Osteocyte (in vitro differentiated cells): Measurements from ENCODE around the gene SP7. TPM values are rescaled to one million over a fixed set of nuclear protein-coding genes. Genes with fewer than 3 reads are reported as not detected.
A peak's percentile ranks its signal among the peaks of the same experiment; 100 is the strongest.

Experiments
- DNase-seq: peaks from one replicate; pipeline ENCODE4 v3.0.0; 2021; ENCODE audit warnings: mixed read lengths; ENCODE audit not compliant: unreplicated experiment; ENCODE audit errors: extremely low spot score
- H3K27ac Mint-ChIP-seq: one replicate; pipeline ENCODE4 v1.8.0; 2021; ENCODE audit warnings: mild to moderate bottlenecking, mixed read lengths; ENCODE audit not compliant: unreplicated experiment
- H3K27me3 Mint-ChIP-seq: one replicate; pipeline ENCODE4 v1.8.0; 2021; ENCODE audit warnings: mixed read lengths; ENCODE audit not compliant: unreplicated experiment
- H3K36me3 Mint-ChIP-seq: one replicate; pipeline ENCODE4 v1.8.0; 2021; ENCODE audit warnings: mixed read lengths; ENCODE audit not compliant: unreplicated experiment
- H3K4me1 Mint-ChIP-seq: one replicate; pipeline ENCODE4 v1.8.0; 2021; ENCODE audit warnings: mixed read lengths; ENCODE audit not compliant: unreplicated experiment
- H3K4me3 Mint-ChIP-seq: one replicate; pipeline ENCODE4 v1.8.0; 2021; ENCODE audit warnings: mild to moderate bottlenecking, moderate library complexity, mixed read lengths; ENCODE audit not compliant: unreplicated experiment
- H3K9me3 Mint-ChIP-seq: one replicate; pipeline ENCODE4 v1.8.0; 2021; ENCODE audit warnings: mixed read lengths; ENCODE audit not compliant: unreplicated experiment
- total RNA-seq: library from RNA; stranded (reverse); gene quantifications from 2 replicates; pipeline ENCODE4 v1.2.1, GENCODE V29; 2021
- TF ChIP-seq, protein P1 (sequence below): fragments of 200-600 bp; sonication (generic); IDR thresholded peaks from 2 replicates; pipeline ENCODE4 v1.5.0; 2021; ENCODE audit warnings: antibody characterized with exemption, mild to moderate bottlenecking, moderate library complexity

The SP7 gene
- total RNA-seq, 1 donor from 2014 or later = not detected

DNA sequence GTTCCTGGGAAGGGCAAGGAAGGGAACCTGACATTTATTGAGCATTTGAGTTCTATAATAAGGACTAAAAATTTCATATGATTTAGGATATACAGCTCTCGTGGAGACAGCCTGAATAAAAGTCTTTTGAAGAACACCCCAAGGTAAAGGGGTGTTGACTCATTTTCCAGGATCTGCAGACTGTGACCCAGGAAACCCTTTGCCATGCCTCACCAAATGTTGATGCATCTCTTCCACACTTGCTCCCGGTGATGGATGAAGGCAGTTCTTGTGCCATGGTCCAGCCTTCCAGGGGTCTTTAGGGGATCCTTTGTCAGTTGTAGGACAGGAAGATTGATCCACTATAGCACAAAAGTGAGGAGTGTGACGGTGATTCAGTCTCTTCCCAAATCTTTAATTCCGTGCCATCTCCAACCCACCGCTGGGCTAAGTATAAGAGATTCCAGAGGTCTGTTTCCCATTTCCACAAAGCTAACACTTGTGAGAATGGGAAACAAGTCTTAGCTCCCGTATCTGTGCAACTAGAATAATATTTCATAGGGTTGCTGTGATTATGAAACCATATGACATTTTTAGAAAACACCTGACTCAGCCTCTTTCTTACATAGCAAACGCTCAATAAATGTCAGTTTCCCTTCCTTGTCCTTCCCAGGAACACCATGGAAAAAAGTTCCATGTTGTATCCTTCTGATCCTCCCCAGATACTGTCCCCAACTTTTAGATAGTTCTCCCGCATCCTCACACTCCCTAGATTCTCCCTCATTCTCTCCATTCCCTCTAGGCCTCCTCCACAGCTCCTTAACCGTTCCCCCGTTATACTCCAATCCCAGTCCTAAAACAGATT, 15.6 kb downstream of the SP7 start:
- no peak for DNase-seq
- no peaks in the 10 kb centered on the region for H3K9me3 Mint-ChIP-seq

DNA sequence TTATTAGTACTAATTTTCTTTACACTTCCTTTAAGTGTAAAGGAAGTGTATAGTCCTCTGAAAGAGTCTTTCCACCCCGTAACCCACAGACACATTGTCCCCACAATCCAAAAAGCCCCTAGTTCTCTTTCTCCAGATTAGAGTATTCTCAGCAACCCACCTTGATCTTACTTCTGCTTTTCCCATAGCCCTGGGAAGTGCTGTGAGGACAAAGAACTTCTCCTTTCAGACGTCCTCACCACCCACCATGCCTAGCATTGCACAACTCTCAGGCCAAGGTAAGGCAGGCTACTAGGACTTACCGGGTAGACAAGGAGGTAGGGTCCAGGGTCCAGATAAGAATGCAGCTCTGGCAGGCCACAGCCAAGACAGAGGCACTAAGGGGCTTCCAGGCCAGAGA, 22.2 kb downstream of the SP7 start:
- no peaks in the 10 kb centered on the region for H3K9me3 Mint-ChIP-seq
- no peak overlapping the region for H3K27ac Mint-ChIP-seq
- no peaks in the 10 kb centered on the region for H3K27me3 Mint-ChIP-seq
- H3K36me3 Mint-ChIP-seq = peaks cover 28% of the 10 kb centered on the region
- H3K4me3 Mint-ChIP-seq = no peak overlapping the region
- TF ChIP-seq, protein P1, sequence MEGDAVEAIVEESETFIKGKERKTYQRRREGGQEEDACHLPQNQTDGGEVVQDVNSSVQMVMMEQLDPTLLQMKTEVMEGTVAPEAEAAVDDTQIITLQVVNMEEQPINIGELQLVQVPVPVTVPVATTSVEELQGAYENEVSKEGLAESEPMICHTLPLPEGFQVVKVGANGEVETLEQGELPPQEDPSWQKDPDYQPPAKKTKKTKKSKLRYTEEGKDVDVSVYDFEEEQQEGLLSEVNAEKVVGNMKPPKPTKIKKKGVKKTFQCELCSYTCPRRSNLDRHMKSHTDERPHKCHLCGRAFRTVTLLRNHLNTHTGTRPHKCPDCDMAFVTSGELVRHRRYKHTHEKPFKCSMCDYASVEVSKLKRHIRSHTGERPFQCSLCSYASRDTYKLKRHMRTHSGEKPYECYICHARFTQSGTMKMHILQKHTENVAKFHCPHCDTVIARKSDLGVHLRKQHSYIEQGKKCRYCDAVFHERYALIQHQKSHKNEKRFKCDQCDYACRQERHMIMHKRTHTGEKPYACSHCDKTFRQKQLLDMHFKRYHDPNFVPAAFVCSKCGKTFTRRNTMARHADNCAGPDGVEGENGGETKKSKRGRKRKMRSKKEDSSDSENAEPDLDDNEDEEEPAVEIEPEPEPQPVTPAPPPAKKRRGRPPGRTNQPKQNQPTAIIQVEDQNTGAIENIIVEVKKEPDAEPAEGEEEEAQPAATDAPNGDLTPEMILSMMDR = no peak
- DNase-seq = no peak
- peaks cover 5% of the 10 kb centered on the region for H3K4me1 Mint-ChIP-seq

More for the DNA sequence above, 15.6 kb downstream of the SP7 start:
- TF ChIP-seq, protein P1 = no peak
- H3K4me1 Mint-ChIP-seq = peaks cover 32% of the 10 kb centered on the region
- H3K36me3 Mint-ChIP-seq = peaks cover 6% of the 10 kb centered on the region
- no peaks in the 10 kb centered on the region for H3K27me3 Mint-ChIP-seq
- peak overlapping the region; percentile 98 for H3K27ac Mint-ChIP-seq
- H3K4me3 Mint-ChIP-seq = peak overlapping the region; percentile 95

DNA sequence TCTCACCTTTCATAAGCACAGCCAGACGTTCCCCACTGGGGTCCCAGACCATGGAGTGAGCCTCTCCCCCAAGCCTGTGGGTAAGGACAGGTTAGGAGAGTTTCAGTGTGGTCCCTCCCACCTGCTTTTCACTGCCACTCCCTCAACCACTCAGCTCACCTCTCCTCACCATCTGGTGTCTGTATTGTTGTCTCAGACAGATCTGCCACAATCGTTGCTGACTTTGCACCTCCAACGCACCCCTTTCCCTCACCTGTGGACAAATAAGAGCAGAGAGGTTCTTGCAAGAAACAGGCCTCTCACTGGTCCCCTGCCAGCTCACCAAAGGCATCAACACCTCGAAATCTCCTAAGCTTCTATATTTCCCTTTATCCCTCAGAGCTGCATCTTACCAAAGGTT, 27.9 kb downstream of the SP7 start:
- Mint-ChIP-seq H3K4me1 (peaks cover 2% of the 10 kb centered on the region), H3K27ac (no peak overlapping the region), H3K36me3 (peaks cover 34% of the 10 kb centered on the region), H3K9me3 (no peaks in the 10 kb centered on the region), H3K4me3 (no peak overlapping the region), H3K27me3 (no peaks in the 10 kb centered on the region)
- TF ChIP-seq, protein P1 = no peak
- DNase-seq = no peak

DNA sequence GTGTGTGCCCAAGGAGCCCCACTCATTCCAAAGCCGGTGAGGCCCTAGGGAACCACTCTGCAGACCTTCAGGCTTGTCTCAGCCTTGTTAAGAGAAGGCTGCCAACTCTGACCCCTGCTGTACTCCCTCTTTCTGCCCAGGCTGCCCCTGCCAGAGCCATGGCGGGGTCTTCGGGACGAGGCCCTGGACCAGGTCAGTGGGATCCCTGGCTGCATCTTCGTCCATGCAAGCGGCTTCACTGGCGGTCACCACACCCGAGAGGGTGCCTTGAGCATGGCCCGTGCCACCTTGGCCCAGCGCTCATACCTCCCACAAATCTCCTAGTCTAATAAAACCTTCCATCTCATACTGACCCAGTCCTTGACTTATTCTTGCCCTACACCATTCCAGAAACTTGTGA, 29.3 kb downstream of the SP7 start:
- Mint-ChIP-seq H3K9me3 (no peaks in the 10 kb centered on the region), H3K27me3 (no peaks in the 10 kb centered on the region), H3K27ac (no peak overlapping the region), H3K36me3 (peaks cover 41% of the 10 kb centered on the region), H3K4me1 (peaks cover 13% of the 10 kb centered on the region), H3K4me3 (no peak overlapping the region)
- TF ChIP-seq, protein P1 = no peak
- DNase-seq = no peak

DNA sequence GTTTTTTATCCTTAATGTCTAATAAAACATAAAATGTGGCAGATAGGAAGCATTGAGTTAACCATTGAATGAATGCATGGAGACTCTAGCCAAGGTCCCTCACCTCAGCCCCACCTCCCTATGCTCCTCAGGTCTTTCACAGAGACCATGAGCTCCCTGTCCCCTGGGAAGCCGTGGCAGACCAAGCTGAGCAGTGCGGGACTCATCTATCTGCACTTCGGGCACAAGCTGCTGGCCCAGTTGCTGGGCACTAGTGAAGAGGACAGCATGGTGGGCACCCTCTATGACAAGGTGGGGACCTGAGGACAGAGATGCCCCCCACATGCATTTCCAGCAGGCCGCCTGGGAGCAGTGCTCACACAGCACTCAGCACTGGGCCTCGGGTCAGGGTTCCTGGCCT, 33.3 kb downstream of the SP7 start:
- no peak for DNase-seq
- peak overlapping the region; percentile 14 for H3K27ac Mint-ChIP-seq
- H3K4me3 Mint-ChIP-seq = no peak overlapping the region
- H3K9me3 Mint-ChIP-seq = no peaks in the 10 kb centered on the region
- no peaks in the 10 kb centered on the region for H3K27me3 Mint-ChIP-seq
- H3K36me3 Mint-ChIP-seq = peaks cover 32% of the 10 kb centered on the region
- TF ChIP-seq, protein P1 = no peak
- peaks cover 47% of the 10 kb centered on the region for H3K4me1 Mint-ChIP-seq
